Effector CD8-positive, alpha-beta T cell (primary cell): ENCODE data around the gene SIAH3.

Experiments
- DNase-seq: peaks from one replicate; lab custom pipeline; 2025; lab: John Stamatoyannopoulos, UW

Gene SIAH3

DNA sequence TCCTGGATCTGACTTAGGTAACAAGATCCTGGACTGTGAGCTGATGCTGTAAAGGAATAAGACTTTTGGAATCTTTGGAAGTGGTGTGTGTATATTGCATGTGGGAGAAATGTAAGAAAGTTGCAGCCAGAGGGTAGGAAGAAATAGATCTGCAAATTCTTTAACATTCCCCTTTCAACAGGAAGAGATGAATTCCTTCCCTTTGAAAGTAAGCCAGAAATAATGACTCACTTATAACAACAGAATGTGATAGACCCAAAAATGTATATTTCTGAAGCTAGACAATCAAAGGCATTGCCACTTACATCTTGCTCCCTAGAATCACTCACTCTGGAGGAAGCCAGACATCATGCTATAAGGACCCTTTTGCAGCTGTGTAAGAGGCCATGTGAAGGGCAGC, 9.8 kb upstream of the SIAH3 start:
- DNase-seq, result no peak

GRCh38 chr13:45860240-45860639, 8.7 kb upstream of the SIAH3 start:
- no peak for DNase-seq

- no peak for DNase-seq
These were observed 8.2 kb upstream of the SIAH3 start for GRCh38 chr13:45859705-45860104.

GRCh38 chr13:45852494-45852893, 941 bp upstream of the SIAH3 start:
- DNase-seq, result no peak

DNA sequence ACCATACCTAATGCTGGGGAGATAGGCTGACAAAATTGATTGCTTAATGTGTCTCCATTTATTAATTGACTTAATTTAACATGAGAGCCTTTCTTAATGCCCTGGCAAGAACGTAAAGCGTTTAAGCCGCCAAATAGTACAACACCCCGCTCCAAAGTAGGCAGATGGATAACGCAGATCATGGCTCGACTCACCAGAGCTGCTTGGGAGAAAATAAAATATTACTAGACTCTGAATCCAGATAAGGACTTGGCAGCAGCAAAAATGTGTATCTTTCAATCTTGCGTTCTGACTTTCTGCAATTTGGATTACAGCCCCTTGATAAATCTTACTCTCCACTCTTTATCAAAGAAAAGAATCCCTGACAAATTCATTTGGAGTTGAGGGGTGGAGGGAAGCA, 403 bp upstream of the SIAH3 start:
- no peak for DNase-seq

DNA sequence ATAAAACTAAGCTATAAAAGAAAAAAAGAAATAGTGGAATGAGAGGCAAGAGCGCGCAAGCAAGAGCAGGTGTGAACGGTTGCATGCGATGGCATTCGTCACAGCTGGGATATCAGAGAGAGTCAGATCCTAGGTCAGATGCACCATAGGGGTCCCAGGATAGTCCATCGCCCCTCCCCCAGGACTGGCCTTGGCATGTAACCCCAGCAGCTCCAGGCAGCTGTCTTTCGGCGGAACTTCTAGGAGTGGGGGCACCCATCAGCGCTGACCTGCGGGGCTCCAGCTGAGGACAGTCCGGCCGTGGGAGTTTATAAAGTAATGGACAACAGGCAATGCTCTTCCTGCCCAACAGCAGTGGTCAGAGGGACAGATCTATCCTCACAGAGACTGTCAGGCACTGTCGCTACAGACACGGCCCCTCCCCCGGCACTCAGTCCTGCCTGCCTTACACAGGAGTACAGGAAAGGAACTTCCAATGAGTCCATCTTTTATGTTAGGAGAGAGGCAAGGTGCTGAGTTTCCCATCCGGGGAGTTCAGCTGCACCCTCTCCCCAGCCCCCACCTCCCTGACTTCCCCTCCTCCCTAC, 1.4 kb downstream of the SIAH3 start:
- no peak for DNase-seq

- DNase-seq, result no peak
These were observed 2.1 kb downstream of the SIAH3 start for GRCh38 chr13:45849408-45849807.

GRCh38 chr13:45847554-45848224, 3.9 kb downstream of the SIAH3 start:
- DNase-seq, result no peak

GRCh38 chr13:45846681-45847080, 4.9 kb downstream of the SIAH3 start:
- no peak for DNase-seq

DNA sequence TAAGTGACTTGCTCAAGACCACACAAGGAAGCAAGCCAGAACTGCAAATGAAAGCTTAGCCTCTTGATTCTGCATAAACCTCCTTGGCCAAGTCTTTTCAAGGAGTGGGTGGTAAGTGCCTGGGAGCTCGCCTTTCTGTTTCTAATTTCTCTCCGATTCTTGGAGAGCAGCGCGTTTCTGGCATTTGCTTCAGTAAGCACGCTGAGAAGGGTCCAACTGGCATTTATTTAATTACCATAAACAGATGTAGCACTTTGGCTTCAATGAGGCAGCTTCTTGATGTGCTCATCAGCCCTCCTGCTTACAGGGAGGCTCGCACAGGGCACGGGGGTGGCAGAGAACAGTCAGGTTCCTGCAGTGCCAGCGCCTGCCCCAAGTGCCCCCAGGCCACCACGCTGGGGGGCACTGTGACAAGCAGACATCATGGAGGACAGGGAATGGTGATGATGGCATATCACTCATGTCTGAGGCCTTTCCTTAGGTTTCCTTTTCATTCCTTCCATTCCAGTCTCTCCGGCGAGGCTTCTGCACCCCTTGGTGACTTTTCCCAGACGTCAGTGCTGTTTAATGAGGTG, 13.3 kb downstream of the SIAH3 start:
- no peak for DNase-seq

GRCh38 chr13:45837111-45837510, 14.4 kb downstream of the SIAH3 start:
- no peak for DNase-seq

DNA sequence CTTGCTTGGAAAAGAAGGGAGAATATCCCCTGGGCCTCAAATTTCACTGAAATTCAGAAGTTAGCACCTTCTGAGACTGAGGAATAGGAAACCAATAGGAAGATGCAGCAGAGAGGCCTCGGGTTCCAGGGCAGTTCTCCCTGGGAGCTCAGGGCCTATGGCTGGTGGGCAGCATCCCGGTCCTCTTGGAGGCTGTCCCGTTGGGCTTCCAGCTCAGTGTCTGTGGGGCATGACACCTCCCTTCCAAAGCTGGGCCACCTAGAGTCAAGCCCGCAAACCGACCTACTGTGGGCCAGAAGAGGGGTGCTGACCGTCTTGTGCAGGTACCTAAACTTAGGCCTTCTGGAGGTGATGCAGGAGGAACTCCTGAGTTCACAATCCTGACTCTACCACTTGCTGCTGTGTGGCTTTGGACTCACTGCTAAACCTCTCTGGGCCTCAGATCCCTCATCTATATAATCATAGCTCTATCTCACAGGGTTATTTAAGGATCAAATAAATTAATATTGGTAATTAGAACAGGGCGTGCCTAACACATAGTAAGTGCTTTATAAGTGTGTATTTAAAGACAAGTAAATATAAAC, 17.1 kb downstream of the SIAH3 start:
- DNase-seq, result no peak

DNA sequence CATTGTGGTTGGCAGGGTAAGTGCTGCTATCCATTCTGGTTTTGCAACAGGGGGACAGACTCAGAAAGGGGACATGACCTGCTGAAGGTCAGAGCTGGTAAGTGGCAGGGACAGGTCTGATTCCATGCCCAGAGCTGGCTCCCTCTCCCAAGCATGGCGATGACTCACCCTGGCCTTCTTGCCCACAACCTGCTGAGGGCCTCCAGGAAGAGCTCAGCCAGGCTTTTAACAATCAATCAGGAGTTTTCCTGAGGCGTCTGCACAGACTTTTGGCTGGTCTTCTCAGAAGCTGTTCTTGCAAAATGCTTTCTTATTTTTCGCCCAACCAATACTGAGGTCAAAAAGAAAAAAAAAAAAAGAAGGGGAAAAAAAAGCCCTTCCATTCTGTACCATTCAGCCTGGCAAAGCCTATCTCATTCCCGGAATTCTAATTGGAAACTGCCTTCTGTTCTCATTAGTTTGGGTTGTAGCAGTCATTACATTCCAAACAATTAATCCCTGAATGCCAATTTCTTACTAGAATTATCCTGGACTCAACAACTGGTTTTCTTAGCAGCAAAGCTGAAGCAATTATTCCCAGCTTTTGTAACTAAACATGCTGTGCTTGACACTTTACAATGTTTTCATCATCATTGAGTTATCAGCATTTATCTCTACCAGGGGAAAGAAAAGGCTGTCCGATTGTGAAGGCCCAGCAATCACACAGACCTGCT, 17.7 kb downstream of the SIAH3 start:
- no peak for DNase-seq

DNA sequence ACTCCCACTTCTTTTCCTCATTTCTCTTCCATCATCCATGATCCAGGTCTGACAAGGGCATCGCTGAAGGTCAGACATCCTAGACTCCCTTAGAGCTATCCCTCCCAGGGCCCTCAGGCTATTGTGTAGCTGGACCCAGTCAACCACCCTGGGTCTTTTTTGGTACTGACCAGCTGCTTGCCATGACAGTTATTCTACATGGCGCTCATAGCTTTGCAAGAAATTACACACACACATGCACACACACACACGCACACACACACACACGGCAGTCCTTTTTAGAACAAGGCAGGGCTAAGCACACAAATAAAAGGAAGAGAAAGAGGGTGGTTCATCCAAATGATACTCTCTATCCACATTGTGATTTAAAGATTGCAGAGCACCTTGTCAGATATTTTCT, 18.3 kb downstream of the SIAH3 start:
- DNase-seq, result no peak

DNA sequence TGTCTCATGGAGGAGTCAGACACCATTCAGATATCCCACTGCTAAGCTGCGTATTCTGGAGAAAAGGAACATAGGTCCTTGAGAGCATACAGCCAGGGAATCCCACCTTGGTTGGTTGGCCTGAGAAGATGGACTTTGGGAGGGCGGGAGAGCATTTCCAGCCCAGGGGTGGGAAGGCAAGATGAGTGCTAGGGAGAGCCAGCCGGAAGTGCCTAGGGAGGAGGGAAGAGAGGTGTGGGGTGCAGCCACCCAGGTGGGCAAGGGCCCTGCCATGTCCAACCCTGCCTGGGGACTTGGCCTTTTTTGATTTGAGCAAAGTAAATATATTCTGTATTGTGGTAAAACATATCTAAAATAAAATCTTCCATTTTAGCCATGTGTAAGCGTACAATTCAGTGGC, 19.7 kb downstream of the SIAH3 start:
- DNase-seq, result no peak

DNA sequence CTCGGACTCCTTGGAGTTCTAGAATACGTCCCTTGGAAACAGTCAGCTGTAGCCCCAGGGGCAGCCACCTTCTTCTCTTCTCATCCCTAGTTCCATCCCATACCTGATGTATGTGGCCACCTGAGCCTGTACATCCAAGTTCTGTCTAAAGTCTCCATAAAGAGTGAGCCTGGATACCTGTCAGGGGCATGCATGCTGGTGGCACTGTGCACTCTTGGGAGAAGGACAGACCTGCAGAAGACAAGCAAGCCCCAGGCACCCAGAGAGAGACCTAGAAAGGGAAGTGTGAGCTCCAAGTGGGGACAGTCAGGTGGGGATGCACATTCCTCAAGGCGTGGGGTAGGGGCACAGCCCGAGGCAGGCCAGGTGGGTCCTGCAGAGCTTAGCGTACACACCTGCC, 21.4 kb downstream of the SIAH3 start:
- DNase-seq, result no peak

- no peak for DNase-seq
These were observed 23.1 kb downstream of the SIAH3 start for GRCh38 chr13:45828256-45828968.

GRCh38 chr13:45827318-45827717, 24.2 kb downstream of the SIAH3 start:
- no peak for DNase-seq

GRCh38 chr13:45826731-45827130, 24.8 kb downstream of the SIAH3 start:
- DNase-seq, result no peak

GRCh38 chr13:45825387-45825650, 26.2 kb downstream of the SIAH3 start:
- DNase-seq, result no peak

DNA sequence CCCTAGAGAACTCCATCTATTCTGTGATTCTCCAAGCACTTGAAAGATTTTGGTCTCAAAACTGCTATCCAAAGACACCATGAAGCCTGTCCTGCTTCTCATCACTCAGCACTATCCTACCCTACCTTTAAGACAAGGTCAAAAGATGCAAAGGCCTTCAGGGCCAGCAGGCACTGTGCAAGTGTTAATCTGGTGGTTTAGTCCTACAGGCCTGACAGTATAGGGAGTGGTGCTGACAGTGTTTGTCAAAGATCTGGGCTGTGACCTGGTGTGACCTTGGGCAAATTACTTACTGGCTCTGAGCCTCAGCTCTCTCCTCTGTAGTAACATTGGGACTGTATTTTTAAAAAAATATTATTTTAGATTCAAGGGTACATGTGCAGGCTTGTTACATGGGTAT, 28.0 kb downstream of the SIAH3 start:
- DNase-seq, result no peak

DNA sequence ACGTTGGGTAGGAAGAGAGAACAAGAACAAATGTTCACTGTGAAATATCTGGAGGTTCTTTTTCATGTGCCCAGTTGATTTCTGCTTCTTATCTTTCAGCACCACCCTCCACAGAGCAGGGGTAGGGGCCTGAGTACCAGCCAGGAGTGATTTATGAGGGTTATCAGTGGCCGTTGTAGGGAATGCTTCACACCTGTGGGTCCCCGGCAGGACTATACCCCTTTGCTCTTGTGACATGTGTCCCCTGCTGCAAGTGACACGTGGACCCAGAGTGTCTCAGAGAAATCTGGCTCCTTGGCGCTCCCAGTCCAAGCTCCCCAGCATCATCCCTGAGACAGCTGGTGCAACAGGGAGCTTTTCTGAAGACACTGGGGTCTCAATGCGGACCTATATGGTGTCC, 29.7 kb downstream of the SIAH3 start:
- no peak for DNase-seq
